Omental fat pad (tissue), 4 donors: ENCODE results near the gene STH. TPM values are rescaled to one million over a fixed set of nuclear protein-coding genes. Genes with fewer than 3 reads are reported as not detected.

ENCODE experiments used
- ATAC-seq: fragments of 150-250 bp; one replicate; pipeline ENCODE4 v1.9.1; 2016; ENCODE audit warnings: mild to moderate bottlenecking, moderate library complexity; ENCODE audit not compliant: low FRiP score
- DNase-seq: peaks from one replicate; pipeline ENCODE4 v3.0.0-alpha.2; 2019; ENCODE audit warnings: low spot score
- total RNA-seq, 4 donors: library from RNA; depleted of rRNA; stranded (reverse); fragments of >200 nt; gene quantifications; one replicate each; pipeline ENCODE4 v1.1.0, GENCODE V29; 2016
- TF ChIP-seq, protein P1 (sequence below), 3 donors: fragments of 450-650 bp; IDR thresholded peaks; one replicate each; pipeline ENCODE4 v1.5.1; 2016 to 2017; ENCODE audit warnings: antibody characterized with exemption in 3 of 3, mild to moderate bottlenecking in 3 of 3, moderate library complexity in 2 of 3

STH gene
- total RNA-seq, 4 donors from 2014 or later = not detected

DNA sequence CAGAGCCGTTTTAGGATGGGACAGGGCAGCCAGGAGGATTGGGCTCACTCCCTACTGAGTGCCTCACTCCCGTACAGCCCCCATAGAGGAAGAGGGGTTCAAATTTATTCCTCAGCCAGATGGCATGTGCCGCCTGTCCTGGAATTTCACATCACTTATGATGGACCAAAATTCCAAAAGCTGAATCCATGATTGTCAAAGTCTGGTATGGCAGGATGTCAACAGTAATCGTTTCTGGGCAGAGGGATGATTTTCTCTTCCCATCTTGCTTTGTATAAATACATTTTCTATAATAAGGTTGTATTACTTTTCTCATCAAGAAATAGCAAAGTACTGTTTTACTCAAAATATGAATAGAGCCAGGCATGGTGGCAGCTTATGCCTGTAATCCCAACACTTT lies 38.7 kb upstream of the STH start:
- TF ChIP-seq, protein P1, sequence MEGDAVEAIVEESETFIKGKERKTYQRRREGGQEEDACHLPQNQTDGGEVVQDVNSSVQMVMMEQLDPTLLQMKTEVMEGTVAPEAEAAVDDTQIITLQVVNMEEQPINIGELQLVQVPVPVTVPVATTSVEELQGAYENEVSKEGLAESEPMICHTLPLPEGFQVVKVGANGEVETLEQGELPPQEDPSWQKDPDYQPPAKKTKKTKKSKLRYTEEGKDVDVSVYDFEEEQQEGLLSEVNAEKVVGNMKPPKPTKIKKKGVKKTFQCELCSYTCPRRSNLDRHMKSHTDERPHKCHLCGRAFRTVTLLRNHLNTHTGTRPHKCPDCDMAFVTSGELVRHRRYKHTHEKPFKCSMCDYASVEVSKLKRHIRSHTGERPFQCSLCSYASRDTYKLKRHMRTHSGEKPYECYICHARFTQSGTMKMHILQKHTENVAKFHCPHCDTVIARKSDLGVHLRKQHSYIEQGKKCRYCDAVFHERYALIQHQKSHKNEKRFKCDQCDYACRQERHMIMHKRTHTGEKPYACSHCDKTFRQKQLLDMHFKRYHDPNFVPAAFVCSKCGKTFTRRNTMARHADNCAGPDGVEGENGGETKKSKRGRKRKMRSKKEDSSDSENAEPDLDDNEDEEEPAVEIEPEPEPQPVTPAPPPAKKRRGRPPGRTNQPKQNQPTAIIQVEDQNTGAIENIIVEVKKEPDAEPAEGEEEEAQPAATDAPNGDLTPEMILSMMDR (IDR thresholded peaks at IDR 0.05) = no peak
- DNase-seq = no peak
- ATAC-seq = no peak

DNA sequence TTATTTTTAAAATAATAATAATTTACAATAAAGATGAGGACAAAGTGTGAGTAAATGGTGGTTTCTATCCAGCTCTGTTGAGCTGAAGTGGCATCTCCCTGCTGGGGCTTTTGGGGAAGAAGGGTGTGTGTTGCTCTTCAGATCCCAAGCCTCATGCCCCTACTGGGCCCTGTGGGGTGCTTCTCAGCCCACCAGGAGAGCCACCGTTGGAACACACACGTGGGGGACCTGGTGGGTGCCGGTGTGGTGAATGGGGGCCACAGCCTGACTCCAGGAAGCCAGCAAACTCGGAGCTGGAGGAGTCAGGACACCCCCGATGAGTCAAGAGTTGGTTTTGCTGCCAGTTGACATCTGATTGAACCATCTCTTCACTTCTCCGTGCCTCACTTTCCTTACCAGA lies 37.8 kb upstream of the STH start:
- no peak for DNase-seq
- TF ChIP-seq, protein P1 (IDR thresholded peaks at IDR 0.05) = no peak
- ATAC-seq = no peak

DNA sequence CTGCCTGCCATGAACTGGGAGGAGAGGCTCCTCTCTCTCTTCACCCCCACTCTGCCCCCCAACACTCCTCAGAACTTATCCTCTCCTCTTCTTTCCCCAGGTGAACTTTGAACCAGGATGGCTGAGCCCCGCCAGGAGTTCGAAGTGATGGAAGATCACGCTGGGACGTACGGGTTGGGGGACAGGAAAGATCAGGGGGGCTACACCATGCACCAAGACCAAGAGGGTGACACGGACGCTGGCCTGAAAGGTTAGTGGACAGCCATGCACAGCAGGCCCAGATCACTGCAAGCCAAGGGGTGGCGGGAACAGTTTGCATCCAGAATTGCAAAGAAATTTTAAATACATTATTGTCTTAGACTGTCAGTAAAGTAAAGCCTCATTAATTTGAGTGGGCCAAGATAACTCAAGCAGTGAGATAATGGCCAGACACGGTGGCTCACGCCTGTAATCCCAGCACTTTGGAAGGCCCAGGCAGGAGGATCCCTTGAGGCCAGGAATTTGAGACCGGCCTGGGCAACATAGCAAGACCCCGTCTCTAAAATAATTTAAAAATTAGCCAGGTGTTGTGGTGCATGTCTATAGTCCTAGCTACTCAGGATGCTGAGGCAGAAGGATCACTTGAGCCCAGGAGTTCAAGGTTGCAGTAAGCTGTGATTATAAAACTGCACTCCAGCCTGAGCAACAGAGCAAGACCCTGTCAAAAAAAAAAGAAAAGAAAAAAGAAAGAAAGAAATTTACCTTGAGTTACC lies 36.7 kb upstream of the STH start:
- TF ChIP-seq, protein P1 (IDR thresholded peaks at IDR 0.05) = no peak
- DNase-seq (no peak), ATAC-seq (no peak)

DNA sequence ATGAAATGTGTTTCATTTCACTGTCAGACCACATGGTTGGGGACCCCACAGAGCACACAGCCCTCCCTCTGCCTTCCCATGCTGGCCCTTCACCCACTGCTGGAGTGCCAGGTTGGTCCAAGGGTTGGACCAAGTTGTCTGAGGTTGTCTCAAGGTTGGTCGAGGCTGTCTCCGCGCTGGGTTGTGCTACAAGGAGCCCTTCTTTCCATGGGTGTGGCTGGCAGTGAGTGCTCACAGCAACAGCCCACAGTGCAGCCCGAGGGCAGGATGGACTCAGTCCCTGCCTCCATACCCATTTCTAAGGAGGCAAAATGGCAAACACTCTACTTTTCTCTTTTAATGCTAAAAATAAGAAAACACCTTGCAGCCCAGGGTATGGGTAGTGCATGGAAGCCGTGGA lies 35.8 kb upstream of the STH start:
- ATAC-seq (no peak), DNase-seq (no peak)
- TF ChIP-seq, protein P1 (IDR thresholded peaks at IDR 0.05) = no peak

DNA sequence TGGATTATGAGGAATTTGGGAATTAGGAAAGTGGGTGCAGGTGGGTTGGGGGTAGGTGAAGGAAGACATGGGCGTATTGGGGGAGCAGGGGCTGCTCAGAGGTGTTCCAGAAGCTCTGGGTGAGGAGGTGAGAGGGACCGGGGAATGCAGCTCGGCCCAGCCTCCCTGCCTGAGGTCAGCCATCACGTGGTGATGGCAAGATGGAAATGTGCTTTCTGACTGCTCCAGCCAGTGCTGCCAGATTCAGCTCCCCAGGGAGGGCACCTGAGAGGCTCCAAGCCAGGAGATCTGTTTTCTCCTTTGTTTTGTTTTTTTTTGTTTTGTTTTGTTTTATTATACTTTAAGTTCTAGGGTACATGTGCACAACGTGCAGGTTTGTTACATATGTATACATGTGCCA lies 35.2 kb upstream of the STH start:
- DNase-seq (no peak), ATAC-seq (no peak)
- TF ChIP-seq, protein P1 (IDR thresholded peaks at IDR 0.05) = no peak

DNA sequence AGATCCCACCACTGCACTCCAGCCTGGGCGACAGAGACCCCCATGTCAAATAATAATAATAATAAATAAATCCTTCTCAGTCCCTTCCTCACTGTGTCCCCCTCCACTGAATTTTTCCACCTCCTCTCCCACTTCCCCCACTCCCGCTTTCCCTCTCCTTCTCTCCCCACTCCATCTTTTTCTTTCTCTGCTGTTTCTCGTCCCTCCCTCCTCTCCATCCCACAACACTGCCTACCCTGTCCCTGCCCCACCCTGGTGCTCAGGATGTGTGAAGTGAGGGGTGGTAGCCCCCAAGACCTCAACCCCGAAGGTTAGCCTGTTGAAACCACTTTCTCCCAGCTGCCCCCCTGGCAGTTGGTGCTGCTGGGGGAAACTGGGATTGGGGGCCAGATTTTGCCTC lies 34.4 kb upstream of the STH start:
- no peak for DNase-seq
- TF ChIP-seq, protein P1 (IDR thresholded peaks at IDR 0.05) = no peak
- ATAC-seq = no peak

DNA sequence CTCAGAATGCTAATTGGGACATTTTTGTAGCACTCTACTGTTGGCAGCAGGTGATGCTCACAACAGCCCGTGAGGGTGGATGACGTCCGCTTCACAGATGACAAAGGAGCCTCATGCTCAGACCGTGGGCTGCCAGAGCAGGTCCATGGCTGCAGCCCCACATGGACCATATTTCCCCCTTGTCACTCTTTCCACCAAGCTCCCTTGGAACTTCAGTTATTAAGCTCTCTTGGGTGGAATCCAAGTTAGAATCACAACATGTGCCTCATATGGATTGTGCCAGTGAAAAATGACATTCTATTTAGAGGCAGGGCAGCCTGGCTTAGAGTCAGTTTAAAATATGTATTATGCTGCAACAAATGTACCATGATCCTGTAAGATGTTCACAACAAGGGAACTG lies 33.2 kb upstream of the STH start:
- DNase-seq = no peak
- TF ChIP-seq, protein P1 (IDR thresholded peaks at IDR 0.05) = no peak
- no peak for ATAC-seq
